Natural killer cell treated with Interleukin-12 subunit alpha and Interleukin-12 subunit beta and Interleukin-15 and Interleukin-18, amount 100 ng/mL, for 72 hours (primary cell): ENCODE results near the gene NAA30. TPM values are rescaled to one million over a fixed set of nuclear protein-coding genes. Genes with fewer than 3 reads are reported as not detected.
A peak's percentile ranks its signal among the peaks of the same experiment; 100 is the strongest.

ENCODE experiments used
- ATAC-seq, 2 donors: fragments of 150-1000 bp; cut with Tn5 transposase in 1 of 2; sonication (Bioruptor Pico), chemical (Tn5 transposase) in 1 of 2; 2 replicates each; pipeline ENCODE4 v1.10.0; 2021
- DNase-seq: peaks from one replicate; pipeline ENCODE4 v3.0.0; 2022; ENCODE audit warnings: low spot score
- H3K27ac Mint-ChIP-seq, 2 donors: 1 replicate in 1 of 2; 2 replicates in 1 of 2; pipeline ENCODE4 v1.8.0; 2022; ENCODE audit warnings: mixed read lengths in 2 of 2, mild to moderate bottlenecking in 1 of 2, moderate library complexity in 1 of 2
- H3K27me3 Mint-ChIP-seq, 2 donors: 1 replicate in 1 of 2; 2 replicates in 1 of 2; pipeline ENCODE4 v1.8.0; 2022; ENCODE audit warnings: mixed read lengths in 2 of 2
- H3K36me3 Mint-ChIP-seq: one replicate; pipeline ENCODE4 v1.8.0; 2022; ENCODE audit warnings: mixed read lengths
- H3K4me1 Mint-ChIP-seq, 2 donors: 1 replicate in 1 of 2; 2 replicates in 1 of 2; pipeline ENCODE4 v1.8.0; 2022; ENCODE audit warnings: low read depth in 2 of 2, mixed read lengths in 2 of 2, mild to moderate bottlenecking in 1 of 2
- H3K4me3 Mint-ChIP-seq: one replicate; pipeline ENCODE4 v1.8.0; 2022; ENCODE audit warnings: mixed read lengths
- H3K9me3 Mint-ChIP-seq: 2 replicates; pipeline ENCODE4 v1.8.0; 2022; ENCODE audit warnings: mixed read lengths
- total RNA-seq, 2 donors: library from RNA; stranded (reverse); gene quantifications; one replicate each; pipeline ENCODE4 v1.2.3, GENCODE V29; 2022

NAA30 gene
- total RNA-seq, 2 donors from 2014 or later: 16.9 to 23.9 TPM

DNA sequence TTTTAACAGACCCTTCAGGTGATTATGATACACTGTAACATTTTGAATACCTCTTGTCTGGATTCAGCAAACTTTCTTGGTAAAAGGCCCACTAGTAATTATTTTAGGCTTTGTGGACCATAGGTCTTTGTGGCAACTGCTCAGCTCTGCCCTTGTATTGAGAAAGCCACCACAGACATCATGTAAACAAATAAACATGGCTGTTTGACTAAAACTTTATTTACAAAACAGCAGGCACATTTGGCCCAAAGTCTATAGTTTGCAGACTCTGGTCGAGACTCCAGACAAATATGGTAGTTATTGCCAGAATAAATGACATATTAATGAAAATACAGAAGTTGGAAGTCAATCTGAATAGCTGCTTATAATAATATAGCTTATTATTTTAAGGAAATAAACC is 18.2 kb downstream of the NAA30 start:
- peaks cover 6% of the 10 kb centered on the region for H3K36me3 Mint-ChIP-seq
- no peak for DNase-seq
- no peak for ATAC-seq
- no peaks in the 10 kb centered on the region for H3K9me3 Mint-ChIP-seq
- no peaks in the 10 kb centered on the region for H3K27me3 Mint-ChIP-seq
- no peak overlapping the region for H3K27ac Mint-ChIP-seq
- peaks cover 14 to 15% of the 10 kb centered on the region in 2 donors for H3K4me1 Mint-ChIP-seq
- no peak overlapping the region for H3K4me3 Mint-ChIP-seq

DNA sequence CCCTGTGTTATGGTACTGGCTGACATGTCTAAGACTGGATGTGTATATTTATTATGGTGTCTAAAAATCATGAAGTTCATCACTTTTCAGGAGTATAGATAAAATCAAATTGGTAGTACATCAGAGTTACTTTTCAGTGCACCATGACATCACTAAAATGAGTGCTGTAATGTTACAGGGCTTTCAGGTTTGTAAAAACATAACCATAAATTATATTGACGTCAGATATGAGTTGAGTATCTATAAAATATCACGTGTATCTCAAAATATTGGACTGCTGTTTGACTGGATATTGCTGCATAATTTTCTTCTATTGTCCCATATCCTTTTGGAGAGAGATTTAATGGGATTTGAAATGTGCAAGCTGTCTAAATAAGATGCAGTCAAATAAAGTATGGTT is 22.0 kb downstream of the NAA30 start:
- Mint-ChIP-seq H3K4me3 (no peak overlapping the region), H3K27me3 (no peaks in the 10 kb centered on the region), H3K27ac (no peak overlapping the region), H3K9me3 (no peaks in the 10 kb centered on the region), H3K36me3 (no peaks in the 10 kb centered on the region), H3K4me1 (peaks cover 6 to 8% of the 10 kb centered on the region in 2 donors)
- DNase-seq: no peak
- ATAC-seq: no peak

DNA sequence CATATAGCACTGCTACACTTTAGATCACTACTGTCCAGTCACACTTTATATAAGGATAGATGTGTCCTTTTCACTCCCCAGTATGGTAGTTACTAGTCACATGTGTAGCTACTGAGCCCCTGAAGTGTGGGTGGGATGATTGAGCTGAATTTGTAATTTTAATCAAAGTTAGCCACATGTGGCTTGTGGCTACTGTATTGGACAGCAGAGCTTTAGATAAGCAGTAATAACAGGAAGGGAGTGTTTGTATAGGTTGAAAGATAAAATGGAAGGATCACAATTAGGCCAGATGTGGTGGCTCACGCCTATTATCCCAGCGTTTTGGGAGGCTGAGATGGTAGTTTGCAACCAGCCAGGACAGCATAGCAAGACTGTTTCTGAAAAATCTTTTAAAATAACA is 23.5 kb downstream of the NAA30 start:
- DNase-seq: no peak
- no peaks in the 10 kb centered on the region for H3K9me3 Mint-ChIP-seq
- H3K27ac Mint-ChIP-seq: no peak overlapping the region
- H3K4me3 Mint-ChIP-seq: no peak overlapping the region
- H3K4me1 Mint-ChIP-seq: peaks cover 0 to 2% of the 10 kb centered on the region in 2 donors
- H3K36me3 Mint-ChIP-seq: no peaks in the 10 kb centered on the region
- no peak for ATAC-seq
- no peaks in the 10 kb centered on the region for H3K27me3 Mint-ChIP-seq

DNA sequence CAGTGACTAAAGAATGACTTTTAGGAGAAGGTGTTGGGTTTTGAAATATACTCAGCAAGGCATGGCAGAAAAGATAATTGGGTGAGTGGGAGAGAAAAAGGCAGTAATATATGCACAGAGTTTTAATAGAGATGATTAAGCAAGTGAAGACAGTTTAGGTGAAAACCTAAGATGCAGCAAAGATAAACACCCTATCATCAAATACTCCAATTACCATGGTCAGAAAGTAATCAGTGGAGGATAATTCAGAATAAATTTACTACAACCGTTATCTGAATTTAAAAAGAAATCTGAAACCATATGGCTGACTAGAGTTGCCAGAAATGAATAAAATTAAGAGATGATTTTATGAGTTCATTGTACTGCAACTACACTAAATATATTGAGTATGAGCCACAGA is 26.8 kb downstream of the NAA30 start:
- Mint-ChIP-seq H3K27ac (peak overlapping the region in 1 of 2 donors; percentile 6), H3K4me1 (peaks cover 0 to 2% of the 10 kb centered on the region in 2 donors), H3K4me3 (no peak overlapping the region), H3K27me3 (no peaks in the 10 kb centered on the region), H3K9me3 (no peaks in the 10 kb centered on the region), H3K36me3 (no peaks in the 10 kb centered on the region)
- no peak for ATAC-seq
- no peak for DNase-seq

DNA sequence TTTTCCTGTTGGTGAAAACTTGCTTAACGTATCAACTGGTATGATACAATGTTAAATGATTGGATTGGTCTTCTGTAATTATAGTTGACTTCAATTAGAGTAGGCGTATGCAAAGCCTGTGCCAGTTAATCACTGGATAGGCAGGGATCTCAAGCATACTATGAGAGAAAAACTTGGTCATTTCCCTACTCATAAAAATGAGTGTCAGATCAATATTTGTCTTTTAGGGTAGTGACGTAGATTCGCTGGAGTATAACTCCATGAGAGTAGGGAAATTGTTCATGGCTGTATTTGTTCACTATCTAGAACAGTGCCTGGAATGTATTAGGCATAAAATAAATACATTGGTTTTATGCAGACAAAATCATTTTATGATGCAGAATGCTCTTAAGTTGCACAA is 28.6 kb downstream of the NAA30 start:
- ATAC-seq (no peak), DNase-seq (no peak)
- H3K9me3 Mint-ChIP-seq: no peaks in the 10 kb centered on the region
- H3K27me3 Mint-ChIP-seq: peaks cover 0 to 5% of the 10 kb centered on the region in 2 donors
- no peak overlapping the region for H3K4me3 Mint-ChIP-seq
- H3K27ac Mint-ChIP-seq: no peak overlapping the region
- H3K36me3 Mint-ChIP-seq: no peaks in the 10 kb centered on the region
- peaks cover 0 to 3% of the 10 kb centered on the region in 2 donors for H3K4me1 Mint-ChIP-seq

DNA sequence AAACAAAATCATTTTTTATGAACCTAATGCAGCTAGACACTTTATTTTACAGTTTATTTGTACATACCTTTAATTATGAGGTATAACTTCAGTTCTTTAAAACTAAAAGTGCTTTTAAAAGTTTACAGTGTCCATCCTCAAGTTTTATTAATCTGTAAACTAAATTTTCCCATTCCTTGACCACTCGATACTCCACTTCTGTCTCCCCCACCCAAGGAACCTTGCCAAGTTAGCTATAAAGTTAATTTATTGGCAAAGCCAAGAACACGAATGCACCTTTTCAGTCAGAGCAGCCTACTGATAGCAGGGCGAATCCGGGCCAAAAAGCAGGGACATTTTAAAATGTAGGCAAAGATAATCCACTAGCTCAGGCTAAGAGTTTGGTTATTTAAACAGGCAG is 29.6 kb downstream of the NAA30 start:
- Mint-ChIP-seq H3K27me3 (peaks cover 0 to 5% of the 10 kb centered on the region in 2 donors), H3K9me3 (no peaks in the 10 kb centered on the region)

DNA sequence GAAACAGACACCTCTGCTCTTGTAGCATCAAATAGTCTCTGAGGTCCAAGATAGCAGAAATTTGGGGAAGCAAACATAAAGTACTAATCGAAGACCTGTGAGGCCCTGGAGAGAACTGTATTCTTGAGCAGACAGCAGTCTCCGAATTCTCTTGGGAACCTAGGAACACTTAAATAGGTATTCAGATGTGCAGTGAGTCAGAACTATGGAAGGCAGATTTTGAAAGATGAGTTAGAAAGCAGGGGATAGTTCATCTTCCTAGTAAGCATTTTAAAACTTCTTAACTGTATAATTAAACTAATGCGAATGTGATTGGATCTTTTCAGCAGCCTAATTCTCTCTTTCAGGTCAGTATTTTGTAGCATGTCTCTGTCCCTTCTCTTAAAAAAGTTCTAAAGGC is 30.6 kb downstream of the NAA30 start:
- no peaks in the 10 kb centered on the region for H3K9me3 Mint-ChIP-seq
- no peaks in the 10 kb centered on the region for H3K36me3 Mint-ChIP-seq
- no peak for DNase-seq
- no peak overlapping the region for H3K27ac Mint-ChIP-seq
- no peak for ATAC-seq
- peaks cover 0 to 3% of the 10 kb centered on the region in 2 donors for H3K4me1 Mint-ChIP-seq
- peaks cover 0 to 5% of the 10 kb centered on the region in 2 donors for H3K27me3 Mint-ChIP-seq
- H3K4me3 Mint-ChIP-seq: no peak overlapping the region

More for the DNA sequence above, 29.6 kb downstream of the NAA30 start:
- Mint-ChIP-seq H3K4me1 (peaks cover 0 to 3% of the 10 kb centered on the region in 2 donors), H3K4me3 (no peak overlapping the region), H3K27ac (no peak overlapping the region), H3K36me3 (no peaks in the 10 kb centered on the region)
- ATAC-seq: no peak
- DNase-seq: no peak

DNA sequence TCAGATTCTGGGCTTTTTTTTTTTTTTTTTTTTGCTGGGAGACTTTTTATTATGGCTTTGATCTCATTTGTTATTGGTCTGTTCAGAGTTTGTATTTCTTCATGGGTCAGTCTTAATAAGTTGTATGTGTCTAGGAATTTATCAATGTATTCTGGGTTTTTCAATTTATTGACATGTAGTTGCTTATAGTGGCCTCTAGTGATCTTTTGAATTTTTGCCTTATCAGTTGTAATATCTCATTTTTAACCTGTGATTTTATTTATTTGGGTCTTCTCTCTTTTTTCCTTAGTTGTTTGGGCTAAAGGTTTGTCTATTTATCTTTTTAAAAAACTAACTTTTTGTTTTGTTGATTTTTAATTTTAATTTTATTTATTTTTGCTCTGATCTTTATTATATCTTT is 45.5 kb downstream of the NAA30 start:
- Mint-ChIP-seq H3K27ac (no peak overlapping the region), H3K36me3 (no peaks in the 10 kb centered on the region), H3K4me3 (no peak overlapping the region), H3K9me3 (peaks cover 4% of the 10 kb centered on the region), H3K4me1 (no peaks in the 10 kb centered on the region), H3K27me3 (peaks cover 10 to 26% of the 10 kb centered on the region in 2 donors)
- DNase-seq (no peak), ATAC-seq (no peak)

DNA sequence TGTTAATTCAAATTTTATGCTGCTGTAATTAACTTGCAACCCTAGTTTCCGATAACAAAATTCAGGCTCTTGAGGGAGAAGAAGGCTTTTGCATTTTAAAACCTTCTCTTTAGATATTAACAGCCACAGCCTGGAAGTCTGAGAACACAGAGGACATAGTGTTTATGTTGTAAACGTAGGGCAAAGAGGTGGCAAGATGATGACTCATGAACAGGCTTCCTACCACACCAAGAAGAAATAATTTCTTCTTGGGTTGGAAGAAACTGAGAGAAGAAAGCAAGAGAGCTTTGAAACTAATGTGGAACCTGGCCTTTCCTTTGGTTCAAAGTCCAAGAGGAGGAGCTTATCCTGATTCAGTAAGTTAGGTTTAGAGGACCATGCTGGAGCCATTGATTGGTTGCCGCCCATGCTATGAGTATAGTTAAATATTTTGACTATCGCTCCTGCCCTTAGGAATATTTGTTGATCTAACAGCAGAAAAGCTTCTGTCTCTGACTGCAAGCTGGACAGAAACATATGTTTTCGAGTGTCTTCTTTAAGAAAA is 71.5 kb downstream of the NAA30 start:
- no peak overlapping the region for H3K4me3 Mint-ChIP-seq
- DNase-seq (no peak), ATAC-seq (no peak)
- H3K27ac Mint-ChIP-seq: no peak overlapping the region
- no peaks in the 10 kb centered on the region for H3K4me1 Mint-ChIP-seq
- H3K36me3 Mint-ChIP-seq: no peaks in the 10 kb centered on the region
- H3K9me3 Mint-ChIP-seq: peaks cover 2% of the 10 kb centered on the region
- H3K27me3 Mint-ChIP-seq: peaks cover 3 to 10% of the 10 kb centered on the region in 2 donors

DNA sequence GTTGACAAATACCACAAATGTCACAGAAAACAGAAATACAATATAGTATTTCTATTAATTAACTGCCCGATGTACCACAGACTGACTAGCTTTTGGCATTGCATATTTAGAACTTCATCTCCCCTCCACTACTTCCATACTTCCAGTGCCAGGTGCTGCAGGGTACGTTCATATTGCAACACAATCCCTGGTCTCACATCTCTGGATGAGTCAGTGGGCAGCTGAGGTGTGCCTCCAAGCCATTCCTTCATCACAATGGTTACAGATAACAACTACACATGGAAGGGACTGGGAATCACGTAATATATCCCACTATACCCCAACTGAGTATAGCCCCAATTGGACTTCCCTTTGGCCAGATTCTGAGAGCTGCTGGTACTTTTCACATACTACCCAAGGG is 72.2 kb downstream of the NAA30 start:
- Mint-ChIP-seq H3K4me3 (no peak overlapping the region), H3K9me3 (peaks cover 2% of the 10 kb centered on the region), H3K4me1 (no peaks in the 10 kb centered on the region), H3K36me3 (no peaks in the 10 kb centered on the region), H3K27me3 (peaks cover 3 to 10% of the 10 kb centered on the region in 2 donors), H3K27ac (no peak overlapping the region)
- ATAC-seq (no peak), DNase-seq (no peak)

DNA sequence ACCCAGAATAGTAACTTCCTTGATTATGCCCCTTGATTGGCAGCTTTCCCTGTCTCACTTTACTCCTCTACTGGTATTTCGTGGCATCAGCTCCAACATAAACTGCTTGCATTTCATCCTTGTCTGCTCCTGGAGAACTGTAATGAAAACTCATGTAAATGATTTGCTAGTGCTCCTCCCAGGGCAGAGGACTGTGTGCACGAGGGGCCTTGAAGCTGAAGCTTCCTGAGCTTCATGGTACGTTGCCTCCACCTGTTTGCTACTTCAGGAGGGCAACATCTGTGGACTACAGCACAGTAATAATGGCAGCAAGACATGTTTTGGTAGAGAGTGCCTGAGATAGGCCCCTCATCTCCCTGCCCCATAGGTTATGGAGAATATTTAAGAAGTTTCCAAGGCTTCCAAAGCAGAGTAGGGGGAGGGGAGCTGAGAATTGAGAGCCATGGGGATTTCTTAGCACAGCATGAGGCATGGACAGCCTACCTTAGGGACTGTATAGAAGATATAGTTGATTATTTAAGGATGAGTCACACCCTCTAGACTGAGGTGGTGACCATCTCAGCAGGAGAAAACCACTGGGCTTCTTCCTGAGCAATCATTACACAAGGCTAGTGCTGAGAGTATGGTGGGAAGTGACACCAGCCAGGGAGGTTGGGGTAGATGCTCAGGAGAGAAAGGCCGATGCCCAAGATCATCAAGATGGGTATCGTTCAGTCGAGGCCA is 73.8 kb downstream of the NAA30 start:
- H3K4me3 Mint-ChIP-seq: no peak overlapping the region
- no peak for ATAC-seq

More for the DNA sequence above, 73.8 kb downstream of the NAA30 start:
- Mint-ChIP-seq H3K27me3 (peaks cover 3 to 10% of the 10 kb centered on the region in 2 donors), H3K36me3 (no peaks in the 10 kb centered on the region), H3K9me3 (peaks cover 2% of the 10 kb centered on the region), H3K4me1 (no peaks in the 10 kb centered on the region), H3K27ac (no peak overlapping the region)
- DNase-seq: no peak

Other genes with a start within 250 kb of the NAA30 start
- gene EXOC5, start 121.7 kb upstream of the NAA30 start, total RNA-seq: 10 to 100 TPM; 67.6 to 77.4 TPM
- 10 to 100 TPM; 27.3 to 50.9 TPM for gene AP5M1, start 121.6 kb upstream of the NAA30 start, total RNA-seq
- gene CCDC198, start 103.3 kb downstream of the NAA30 start, total RNA-seq: not detected